Stomach (tissue), 9 donors: ENCODE measurements around the gene EGFL8. TPM values are rescaled to one million over a fixed set of nuclear protein-coding genes. Genes with fewer than 3 reads are reported as not detected.
A peak's percentile ranks its signal among the peaks of the same experiment; 100 is the strongest.

Source experiments
- DNase-seq, 2 donors: peaks; one replicate each; pipeline versions ENCODE4 v3.0.0 to v3.0.0-alpha.2; 2013 to 2019
- H3K27ac ChIP-seq, 5 donors: fragments of 200-600 bp in 4 of 5; sonication (generic) in 4 of 5; one replicate each; pipeline ENCODE4 v1.5.1; 2013 to 2019; ENCODE audit warnings: mild to moderate bottlenecking in 1 of 5, moderate library complexity in 1 of 5
- H3K27me3 ChIP-seq, 3 donors: fragments of 200-600 bp; sonication (generic); one replicate each; pipeline ENCODE4 v1.5.1; 2017 to 2019; ENCODE audit warnings: mixed run types in 1 of 3
- H3K36me3 ChIP-seq, 4 donors: fragments of 200-600 bp; sonication (generic); 1 replicate in 3 of 4; 2 replicates in 1 of 4; pipeline ENCODE4 v1.5.1; 2016 to 2019
- H3K4me1 ChIP-seq, 4 donors: fragments of 200-600 bp; sonication (generic); one replicate each; pipeline ENCODE4 v1.5.1; 2016 to 2019
- H3K4me3 ChIP-seq, 4 donors: fragments of 200-600 bp; sonication (generic) in 3 of 4; one replicate each; pipeline ENCODE4 v1.5.1; 2016 to 2019; ENCODE audit warnings: mild to moderate bottlenecking in 1 of 4
- H3K9me3 ChIP-seq, 4 donors: fragments of 200-600 bp; sonication (generic); one replicate each; pipeline ENCODE4 v1.5.1; 2016 to 2019
- EP300 ChIP-seq: sonication (generic); formaldehyde crosslinking; IDR thresholded peaks from one replicate; pipeline ENCODE4 v1.6.1; 2017; ENCODE audit warnings: antibody characterized with exemption
- POLR2A ChIP-seq, 4 donors: fragments of 450-650 bp; IDR thresholded peaks; one replicate each; pipeline ENCODE4 v1.6.1; 2016; ENCODE audit warnings: antibody characterized with exemption in 4 of 4, control low read depth in 2 of 4, mild to moderate bottlenecking in 1 of 4, moderate library complexity in 1 of 4
- POLR2AphosphoS5 ChIP-seq, 3 donors: sonication (generic); formaldehyde crosslinking; IDR thresholded peaks; one replicate each; pipeline ENCODE4 v1.6.1; 2016; ENCODE audit warnings: antibody characterized with exemption in 3 of 3
- whole genome bisulfite sequencing, 5 donors: extraction: QIAGEN DNeasy Blood & Tissue Kit in 3 of 5; methylation state at CpG; one replicate each; pipeline versions ENCODE4 v1.1.5 to v1.1.7; 2013 to 2018; 5-methylcytosine and 5-hydroxymethylcytosine counted together
- intact Hi-C: fragments of 100-400 bp; cut with DNase I; formaldehyde crosslinking; loops from one replicate; pipeline ENCODE4 v1.15.1; 2023; ENCODE audit warnings: low total_unique reads
- polyA plus RNA-seq, 3 donors: library from polyadenylated mRNA; stranded (reverse); fragments of 200-250 nt; gene quantifications; one replicate each; pipeline ENCODE4 v1.2.3, GENCODE V29; 2013
- total RNA-seq, 5 donors: library from RNA; depleted of rRNA; stranded (reverse); fragments of >200 nt; gene quantifications; one replicate each; pipeline versions ENCODE4 v1.1.0 to v1.2.3, GENCODE V29; 2014 to 2016
- TF ChIP-seq, protein P1 (sequence below), 7 experiments: fragments of 450-650 bp in 4 of 7; fragments of 200-600 bp in 3 of 7; sonication (generic) in 3 of 7; IDR thresholded peaks; one replicate each; pipeline ENCODE4 v1.5.1; 2016 to 2019; ENCODE audit warnings: antibody characterized with exemption in 7 of 7, control low read depth in 2 of 7, mild to moderate bottlenecking in 1 of 7
- donor health status: healthy with polysubstance abuse.
- donor health status: Bipolar disorder and iron deficiency.
- donor health status: healthy.

EGFL8 gene
- total and polyA plus RNA-seq, 8 donors, result 0.87 to 224 (median 15.6) TPM

- no peak overlapping the region for H3K4me3 ChIP-seq
- DNase-seq, result no peak
- whole genome bisulfite sequencing, 5 donors, result 96 to 98% (median 97%) methylated on average over 6 of the region's 6 CpGs
- intact Hi-C loops, result no loop called here
- no peak for TF ChIP-seq POLR2AphosphoS5 (IDR thresholded peaks at IDR 0.05)
- TF ChIP-seq POLR2A (IDR thresholded peaks at IDR 0.05), result no peak
- TF ChIP-seq, protein P1, sequence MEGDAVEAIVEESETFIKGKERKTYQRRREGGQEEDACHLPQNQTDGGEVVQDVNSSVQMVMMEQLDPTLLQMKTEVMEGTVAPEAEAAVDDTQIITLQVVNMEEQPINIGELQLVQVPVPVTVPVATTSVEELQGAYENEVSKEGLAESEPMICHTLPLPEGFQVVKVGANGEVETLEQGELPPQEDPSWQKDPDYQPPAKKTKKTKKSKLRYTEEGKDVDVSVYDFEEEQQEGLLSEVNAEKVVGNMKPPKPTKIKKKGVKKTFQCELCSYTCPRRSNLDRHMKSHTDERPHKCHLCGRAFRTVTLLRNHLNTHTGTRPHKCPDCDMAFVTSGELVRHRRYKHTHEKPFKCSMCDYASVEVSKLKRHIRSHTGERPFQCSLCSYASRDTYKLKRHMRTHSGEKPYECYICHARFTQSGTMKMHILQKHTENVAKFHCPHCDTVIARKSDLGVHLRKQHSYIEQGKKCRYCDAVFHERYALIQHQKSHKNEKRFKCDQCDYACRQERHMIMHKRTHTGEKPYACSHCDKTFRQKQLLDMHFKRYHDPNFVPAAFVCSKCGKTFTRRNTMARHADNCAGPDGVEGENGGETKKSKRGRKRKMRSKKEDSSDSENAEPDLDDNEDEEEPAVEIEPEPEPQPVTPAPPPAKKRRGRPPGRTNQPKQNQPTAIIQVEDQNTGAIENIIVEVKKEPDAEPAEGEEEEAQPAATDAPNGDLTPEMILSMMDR (IDR thresholded peaks at IDR 0.05), result no peak
- no peak for TF ChIP-seq EP300
- H3K36me3 ChIP-seq, result peaks cover 42 to 52% (median 50%) of the 10 kb centered on the region in 4 donors
- no peaks in the 10 kb centered on the region for H3K9me3 ChIP-seq
- peaks cover 49 to 79% (median 62%) of the 10 kb centered on the region in 4 donors for H3K4me1 ChIP-seq
- H3K27me3 ChIP-seq, result no peaks in the 10 kb centered on the region
- no peak overlapping the region for H3K27ac ChIP-seq
Measured at GRCh38 chr6:32171234-32171633, 6.8 kb downstream of the EGFL8 start.

DNA sequence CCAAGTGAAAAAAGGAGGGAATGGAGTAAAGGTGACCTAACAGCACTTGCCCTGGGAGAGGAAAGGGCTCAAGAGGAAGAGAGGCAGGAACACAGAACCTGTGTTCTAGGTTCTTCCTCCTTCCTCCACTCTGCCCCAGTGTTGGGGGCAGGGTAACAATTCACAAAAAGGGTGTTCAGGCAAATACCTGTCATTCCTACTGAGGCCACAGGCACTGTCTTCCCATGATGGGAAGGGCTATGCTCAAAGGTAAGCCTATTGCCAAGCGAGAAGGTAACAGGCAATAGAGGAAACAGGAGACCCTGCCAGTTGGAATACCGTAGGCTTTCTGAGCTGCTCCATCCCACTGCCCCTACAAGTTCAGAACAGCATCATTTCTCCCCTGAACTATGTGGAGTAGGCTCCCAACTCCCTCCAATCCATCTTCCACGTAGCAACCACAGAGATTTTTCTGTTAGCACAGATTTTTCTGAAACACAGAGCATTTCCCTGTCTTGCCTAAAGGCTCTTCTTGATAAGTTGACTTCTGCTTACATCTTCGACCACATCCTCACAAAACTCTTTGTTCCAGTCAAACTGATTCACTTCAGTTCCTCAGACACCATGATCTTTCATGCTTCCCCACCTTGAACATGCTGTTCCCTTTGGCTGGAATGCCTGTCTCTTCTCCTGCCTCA, 8.8 kb downstream of the EGFL8 start:
- Histone ChIP-seq H3K4me1 (peaks cover 52 to 73% (median 60%) of the 10 kb centered on the region in 4 donors), H3K9me3 (no peaks in the 10 kb centered on the region), H3K27ac (peak overlapping the region in 3 of 5 donors; percentile 11 to 19 (median 15)), H3K4me3 (no peak overlapping the region), H3K36me3 (peaks cover 29 to 32% (median 30%) of the 10 kb centered on the region in 4 donors), H3K27me3 (no peaks in the 10 kb centered on the region)
- 72 to 79% (median 75%) methylated on average over 4 of the region's 4 CpGs for WGBS, 5 donors
- no peak for DNase-seq
- no peak for TF ChIP-seq POLR2A (IDR thresholded peaks at IDR 0.05)
- no peak for TF ChIP-seq EP300
- no peak for TF ChIP-seq POLR2AphosphoS5 (IDR thresholded peaks at IDR 0.05)
- TF ChIP-seq, protein P1 (IDR thresholded peaks at IDR 0.05), result no peak
- intact Hi-C loops, result no loop called here

GRCh38 chr6:32174416-32174815, 10.0 kb downstream of the EGFL8 start:
- WGBS, 5 donors, result 76 to 94% (median 86%) methylated on average over 1 of the region's 1 CpG
- Histone ChIP-seq H3K4me3 (no peak overlapping the region), H3K27ac (peak overlapping the region in 1 of 5 donors; percentile 100), H3K27me3 (no peaks in the 10 kb centered on the region), H3K36me3 (peaks cover 18 to 20% (median 19%) of the 10 kb centered on the region in 4 donors), H3K4me1 (peaks cover 47 to 71% (median 55%) of the 10 kb centered on the region in 4 donors), H3K9me3 (no peaks in the 10 kb centered on the region)
- intact Hi-C loops, result no loop called here
- DNase-seq, result no peak
- TF ChIP-seq POLR2AphosphoS5 (IDR thresholded peaks at IDR 0.05), result no peak
- TF ChIP-seq, protein P1 (IDR thresholded peaks at IDR 0.05), result no peak

DNA sequence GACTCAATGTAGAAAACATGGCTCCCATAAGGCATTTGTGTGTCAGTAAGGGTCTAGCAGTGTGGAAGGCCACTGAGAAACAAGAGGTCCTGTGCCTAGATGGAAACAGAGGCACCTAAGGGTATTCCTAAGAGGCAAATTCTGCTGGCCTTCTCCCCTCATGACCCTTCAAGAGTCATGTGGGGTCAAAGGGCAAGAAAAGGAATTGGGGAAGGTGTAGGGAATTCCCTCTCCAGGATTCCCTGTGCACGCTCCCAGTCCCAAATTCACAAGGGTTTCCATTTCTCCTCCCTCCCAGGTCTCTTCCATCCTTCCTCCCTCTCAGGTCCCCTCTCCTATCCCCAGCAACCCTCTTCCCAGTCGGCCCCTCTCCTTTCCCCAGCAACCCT, 10.9 kb downstream of the EGFL8 start:
- H3K4me1 ChIP-seq, result peaks cover 47 to 71% (median 56%) of the 10 kb centered on the region in 4 donors
- TF ChIP-seq EP300 (no peak), POLR2AphosphoS5 (IDR thresholded peaks at IDR 0.05) (no peak), POLR2A (IDR thresholded peaks at IDR 0.05) (no peak)
- TF ChIP-seq, protein P1 (IDR thresholded peaks at IDR 0.05), result no peak
- H3K36me3 ChIP-seq, result peaks cover 16 to 18% (median 17%) of the 10 kb centered on the region in 4 donors
- peak overlapping the region; percentile 86 to 98 (median 88) for H3K4me3 ChIP-seq
- no peaks in the 10 kb centered on the region for H3K9me3 ChIP-seq
- DNase-seq, result no peak
- intact Hi-C loops, result no loop called here
- H3K27ac ChIP-seq, result peak overlapping the region; percentile 91 to 100 (median 92)
- WGBS, 5 donors, result 5 to 19% (median 12%) methylated on average over 2 of the region's 2 CpGs
- H3K27me3 ChIP-seq, result no peaks in the 10 kb centered on the region
